Measurements from ENCODE around the gene GNGT1. TPM values are rescaled to one million over a fixed set of nuclear protein-coding genes. Genes with fewer than 3 reads are reported as not detected.

Gene GNGT1
- total RNA-seq, 1 experiment from 2014 or later = 0.63 TPM

- no peak for DNase-seq (ENCODE audit: low spot score)
- ChIA-PET CTCF (no interaction called here), POLR2A (no interaction called here)
- H3K9me3 Mint-ChIP-seq = no peaks in the 10 kb centered on the region
- H3K27me3 Mint-ChIP-seq (ENCODE audit: low read depth) = no peaks in the 10 kb centered on the region; the same call in 1 of the 2 replicates
- TF ChIP-seq CREB1 (CRISPR knock-in tag; IDR thresholded peaks at IDR 0.05) (no peak), TEAD4 (CRISPR knock-in tag; IDR thresholded peaks at IDR 0.05) (no peak), SOX15 (CRISPR knock-in tag; IDR thresholded peaks at IDR 0.05) (no peak), TP53 (CRISPR knock-in tag; IDR thresholded peaks at IDR 0.05) (no peak), ZNF219 (CRISPR knock-in tag; IDR thresholded peaks at IDR 0.05; ENCODE audit: borderline replicate concordance) (no peak), FOXP4 (CRISPR knock-in tag; IDR thresholded peaks at IDR 0.05) (no peak), NR1H2 (CRISPR knock-in tag; IDR thresholded peaks at IDR 0.05) (no peak), KAT7 (CRISPR knock-in tag; IDR thresholded peaks at IDR 0.05; ENCODE audit: borderline replicate concordance) (no peak), E2F5 (CRISPR knock-in tag; IDR thresholded peaks at IDR 0.05) (no peak), ZNF425 (CRISPR knock-in tag; conservative IDR thresholded peaks at IDR 0.05) (no peak), ZSCAN18 (CRISPR knock-in tag; IDR thresholded peaks at IDR 0.05) (no peak), FOXP1 (CRISPR knock-in tag; IDR thresholded peaks at IDR 0.05; ENCODE audit: borderline replicate concordance) (no peak), FOXJ3 (CRISPR knock-in tag; IDR thresholded peaks at IDR 0.05; ENCODE audit: borderline replicate concordance) (no peak), GABPB1 (CRISPR knock-in tag; IDR thresholded peaks at IDR 0.05) (no peak), AR (CRISPR knock-in tag; IDR thresholded peaks at IDR 0.05) (no peak), ELF4 (CRISPR knock-in tag; IDR thresholded peaks at IDR 0.05; ENCODE audit: low read depth) (no peak), ATF2 (CRISPR knock-in tag; IDR thresholded peaks at IDR 0.05; ENCODE audit: borderline replicate concordance, low read depth) (no peak), JAZF1 (CRISPR knock-in tag; IDR thresholded peaks at IDR 0.05) (no peak), ZNF121 (CRISPR knock-in tag; IDR thresholded peaks at IDR 0.05) (no peak), MYBL2 (CRISPR knock-in tag; IDR thresholded peaks at IDR 0.05) (no peak)
- no peaks in the 10 kb centered on the region for H3K4me1 Mint-ChIP-seq
- H3K36me3 Mint-ChIP-seq = no peaks in the 10 kb centered on the region
- H3K4me3 Mint-ChIP-seq = no peak overlapping the region
- no peak for ATAC-seq
- no peak overlapping the region for H3K27ac Mint-ChIP-seq
These were observed 37.6 kb downstream of the GNGT1 start for GRCh38 chr7:93943816-93944540.
